Right lobe of liver (tissue), 4 donors: ENCODE measurements around the gene HUS1B.

Experiments used
- CTCF ChIP-seq, 4 donors: fragments of 200-600 bp in 3 of 4; fragments of 450-650 bp in 1 of 4; IDR thresholded peaks; one replicate each; pipeline versions ENCODE4 v1.5.1 to v1.8.0; 2016 to 2022; ENCODE audit warnings: antibody characterized with exemption in 4 of 4, mild to moderate bottlenecking in 2 of 4
- POLR2A ChIP-seq: fragments of 450-650 bp; IDR thresholded peaks from one replicate; pipeline ENCODE4 v1.6.1; 2017; ENCODE audit warnings: antibody characterized with exemption, mild to moderate bottlenecking
- donor health status: DM: no; HTN: no; CAD: no.
- donor health status: DM: no; HTN: no; CAD: no.
- donor health status: DM: no; HTN: yes; CAD: no.

- TF ChIP-seq POLR2A = no peak
- TF ChIP-seq CTCF (IDR thresholded peaks at IDR 0.05) = no peak
Observed at GRCh38 chr6:621931-622330, 35.0 kb downstream of the HUS1B start.
